ENCODE results near the gene PIGZ.

PIGZ gene

GRCh38 chr3:196902296-196902695 lies 66.3 kb downstream of the PIGZ start:
- TF ChIP-seq, protein P1, sequence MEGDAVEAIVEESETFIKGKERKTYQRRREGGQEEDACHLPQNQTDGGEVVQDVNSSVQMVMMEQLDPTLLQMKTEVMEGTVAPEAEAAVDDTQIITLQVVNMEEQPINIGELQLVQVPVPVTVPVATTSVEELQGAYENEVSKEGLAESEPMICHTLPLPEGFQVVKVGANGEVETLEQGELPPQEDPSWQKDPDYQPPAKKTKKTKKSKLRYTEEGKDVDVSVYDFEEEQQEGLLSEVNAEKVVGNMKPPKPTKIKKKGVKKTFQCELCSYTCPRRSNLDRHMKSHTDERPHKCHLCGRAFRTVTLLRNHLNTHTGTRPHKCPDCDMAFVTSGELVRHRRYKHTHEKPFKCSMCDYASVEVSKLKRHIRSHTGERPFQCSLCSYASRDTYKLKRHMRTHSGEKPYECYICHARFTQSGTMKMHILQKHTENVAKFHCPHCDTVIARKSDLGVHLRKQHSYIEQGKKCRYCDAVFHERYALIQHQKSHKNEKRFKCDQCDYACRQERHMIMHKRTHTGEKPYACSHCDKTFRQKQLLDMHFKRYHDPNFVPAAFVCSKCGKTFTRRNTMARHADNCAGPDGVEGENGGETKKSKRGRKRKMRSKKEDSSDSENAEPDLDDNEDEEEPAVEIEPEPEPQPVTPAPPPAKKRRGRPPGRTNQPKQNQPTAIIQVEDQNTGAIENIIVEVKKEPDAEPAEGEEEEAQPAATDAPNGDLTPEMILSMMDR (IDR thresholded peaks at IDR 0.05; ENCODE audit: extremely low read depth, insufficient read depth, missing control alignments), result no peak
- in situ Hi-C loops (cut with MboI; ENCODE audit: low pct_unique_long_range_greater_than_20kb, low sequenced_read_pairs, unreplicated experiment), result no loop called here
- DNase-seq (ENCODE audit: low spot score), result no peak

GRCh38 chr3:196901768-196902167 lies 66.9 kb downstream of the PIGZ start:
- TF ChIP-seq, protein P1 (IDR thresholded peaks at IDR 0.05; ENCODE audit: extremely low read depth, insufficient read depth, missing control alignments), result no peak
- no peak for DNase-seq (ENCODE audit: low spot score)
- in situ Hi-C loops (cut with MboI; ENCODE audit: low pct_unique_long_range_greater_than_20kb, low sequenced_read_pairs, unreplicated experiment), result no loop called here
